Colonic mucosa (tissue), 4 donors: ENCODE results near the gene POU2F2. TPM values are rescaled to one million over a fixed set of nuclear protein-coding genes. Genes with fewer than 3 reads are reported as not detected.

ENCODE experiments used
- DNase-seq: peaks from one replicate; pipeline ENCODE4 v3.0.0-alpha.2; 2020
- H3K27ac ChIP-seq: fragments of 200-600 bp; one replicate; pipeline ENCODE4 v1.8.0; 2021
- H3K27me3 ChIP-seq: fragments of 200-600 bp; one replicate; pipeline ENCODE4 v1.8.0; 2021
- H3K36me3 ChIP-seq: fragments of 200-600 bp; one replicate; pipeline ENCODE4 v1.8.0; 2021
- H3K4me1 ChIP-seq: fragments of 200-600 bp; one replicate; pipeline ENCODE4 v1.8.0; 2021; ENCODE audit warnings: mild to moderate bottlenecking
- H3K4me3 ChIP-seq: fragments of 200-600 bp; one replicate; pipeline ENCODE4 v1.8.0; 2021
- H3K9ac ChIP-seq, 2 donors: one replicate each; pipeline ENCODE4 v1.7.0; 2013; ENCODE audit warnings: control low read depth in 2 of 2, low read depth in 2 of 2, low read length in 2 of 2
- H3K9me3 ChIP-seq: fragments of 200-600 bp; one replicate; pipeline ENCODE4 v1.8.0; 2021
- intact Hi-C: fragments of 100-400 bp; cut with DNase I; formaldehyde crosslinking; loops from one replicate; pipeline ENCODE4 v1.14.1; 2022
- total RNA-seq, 2 donors: library from RNA; stranded (reverse); fragmentation: NEBNext Ultra II Directional in 1 of 2; extraction: Animal tissue kit (Norgen Biotek cat#: 25700) in 1 of 2; gene quantifications; one replicate each; pipeline ENCODE4 v1.2.1, GENCODE V29; 2021
- TF ChIP-seq, protein P1 (sequence below): fragments of 200-600 bp; IDR thresholded peaks from one replicate; pipeline ENCODE4 v1.8.0; 2022; ENCODE audit warnings: antibody characterized with exemption, mild to moderate bottlenecking
- donor health status: healthy.
- donor health status: DM: no; HTN: no; CAD: no.
- donor health status: DM: no; HTN: no; CAD: no.

POU2F2 gene
- total RNA-seq, 2 donors from 2014 or later: 2.1 to 4.0 TPM

- no peaks in the 10 kb centered on the region for H3K36me3 ChIP-seq
- H3K4me1 ChIP-seq: no peaks in the 10 kb centered on the region
- TF ChIP-seq, protein P1, sequence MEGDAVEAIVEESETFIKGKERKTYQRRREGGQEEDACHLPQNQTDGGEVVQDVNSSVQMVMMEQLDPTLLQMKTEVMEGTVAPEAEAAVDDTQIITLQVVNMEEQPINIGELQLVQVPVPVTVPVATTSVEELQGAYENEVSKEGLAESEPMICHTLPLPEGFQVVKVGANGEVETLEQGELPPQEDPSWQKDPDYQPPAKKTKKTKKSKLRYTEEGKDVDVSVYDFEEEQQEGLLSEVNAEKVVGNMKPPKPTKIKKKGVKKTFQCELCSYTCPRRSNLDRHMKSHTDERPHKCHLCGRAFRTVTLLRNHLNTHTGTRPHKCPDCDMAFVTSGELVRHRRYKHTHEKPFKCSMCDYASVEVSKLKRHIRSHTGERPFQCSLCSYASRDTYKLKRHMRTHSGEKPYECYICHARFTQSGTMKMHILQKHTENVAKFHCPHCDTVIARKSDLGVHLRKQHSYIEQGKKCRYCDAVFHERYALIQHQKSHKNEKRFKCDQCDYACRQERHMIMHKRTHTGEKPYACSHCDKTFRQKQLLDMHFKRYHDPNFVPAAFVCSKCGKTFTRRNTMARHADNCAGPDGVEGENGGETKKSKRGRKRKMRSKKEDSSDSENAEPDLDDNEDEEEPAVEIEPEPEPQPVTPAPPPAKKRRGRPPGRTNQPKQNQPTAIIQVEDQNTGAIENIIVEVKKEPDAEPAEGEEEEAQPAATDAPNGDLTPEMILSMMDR: no peak
- H3K9ac ChIP-seq: no peak overlapping the region
- no peak overlapping the region for H3K27ac ChIP-seq
- no peak for DNase-seq
- H3K27me3 ChIP-seq: no peaks in the 10 kb centered on the region
- H3K4me3 ChIP-seq: no peak overlapping the region
- intact Hi-C loops: no loop called here
- H3K9me3 ChIP-seq: no peaks in the 10 kb centered on the region
These were observed 11.8 kb downstream of the POU2F2 start for GRCh38 chr19:42120276-42120980.

DNA sequence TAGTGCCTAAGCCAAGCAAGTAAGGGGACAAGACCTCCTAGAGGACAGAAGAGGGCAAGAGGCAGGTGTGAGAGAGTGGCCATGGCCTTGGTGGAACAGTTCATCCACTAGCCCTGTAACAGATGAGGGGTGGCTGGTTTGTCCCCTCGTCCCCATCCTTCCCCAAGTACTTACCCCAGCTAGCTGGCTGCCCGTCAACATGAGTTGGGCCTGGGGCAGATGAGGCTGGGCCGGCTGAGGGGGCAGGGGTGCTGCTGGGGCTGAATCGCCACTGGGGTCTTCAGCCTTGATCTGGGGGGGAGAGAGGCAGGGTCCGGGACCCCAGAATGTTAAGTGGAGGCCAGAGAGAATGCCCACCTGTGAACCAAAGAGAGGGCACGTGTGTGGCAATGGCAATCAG is 15.2 kb downstream of the POU2F2 start:
- H3K4me3 ChIP-seq: no peak overlapping the region
- no peak for DNase-seq

GRCh38 chr19:42116308-42117075 is 15.8 kb downstream of the POU2F2 start:
- H3K4me3 ChIP-seq: no peak overlapping the region
- H3K27ac ChIP-seq: no peak overlapping the region
- no peak for DNase-seq
- intact Hi-C loops: no loop called here
- no peak overlapping the region for H3K9ac ChIP-seq
- H3K4me1 ChIP-seq: no peaks in the 10 kb centered on the region
- H3K27me3 ChIP-seq: no peaks in the 10 kb centered on the region
- TF ChIP-seq, protein P1: no peak
- no peaks in the 10 kb centered on the region for H3K36me3 ChIP-seq
- no peaks in the 10 kb centered on the region for H3K9me3 ChIP-seq

More for the DNA sequence above, 15.2 kb downstream of the POU2F2 start:
- intact Hi-C loops: no loop called here
- Histone ChIP-seq H3K9me3 (no peaks in the 10 kb centered on the region), H3K36me3 (no peaks in the 10 kb centered on the region), H3K27ac (no peak overlapping the region), H3K27me3 (no peaks in the 10 kb centered on the region), H3K4me1 (no peaks in the 10 kb centered on the region), H3K9ac (no peak overlapping the region)
- TF ChIP-seq, protein P1: no peak

DNA sequence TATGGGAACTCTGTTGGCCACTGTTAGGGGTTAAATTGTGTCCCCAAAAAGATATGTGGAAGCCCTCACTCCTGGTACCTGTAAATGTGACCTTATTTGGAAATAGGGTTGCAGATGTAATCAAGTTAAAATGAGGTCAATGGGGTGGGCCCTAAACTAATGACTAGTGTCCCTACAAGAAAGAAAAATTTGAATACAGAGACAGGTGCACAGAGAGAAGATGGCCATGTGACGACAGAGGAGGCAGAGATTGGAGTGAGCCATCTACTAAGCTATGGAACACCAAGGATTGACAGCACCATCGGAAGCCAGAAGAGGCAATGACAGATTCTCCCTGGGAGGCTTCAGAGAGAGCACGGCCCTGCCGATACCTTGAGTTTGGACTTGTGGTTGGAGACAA is 16.5 kb downstream of the POU2F2 start:
- DNase-seq: no peak
- TF ChIP-seq, protein P1: no peak
- Histone ChIP-seq H3K4me1 (no peaks in the 10 kb centered on the region), H3K9ac (no peak overlapping the region), H3K9me3 (no peaks in the 10 kb centered on the region), H3K27me3 (no peaks in the 10 kb centered on the region), H3K36me3 (no peaks in the 10 kb centered on the region), H3K4me3 (no peak overlapping the region), H3K27ac (no peak overlapping the region)
- intact Hi-C loops: no loop called here

DNA sequence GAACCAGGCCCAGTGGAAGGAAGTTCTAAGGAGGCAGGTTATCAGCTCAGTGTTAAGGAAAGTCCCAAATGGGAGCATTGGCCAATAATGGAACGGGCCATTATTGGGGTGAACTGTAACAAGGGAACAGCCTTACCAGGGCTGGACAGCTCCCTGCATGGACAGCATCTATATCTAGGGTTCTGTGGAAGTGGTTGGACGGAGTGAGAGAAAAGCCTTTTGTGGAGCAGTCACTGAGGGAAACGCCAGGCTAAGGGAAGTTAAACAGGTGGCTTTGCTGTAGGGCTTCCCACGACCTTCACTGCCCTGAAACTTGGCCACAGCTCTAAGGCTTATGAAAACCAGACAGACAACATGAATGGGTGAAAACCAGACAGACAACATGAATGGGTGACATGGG is 17.0 kb downstream of the POU2F2 start:
- no peaks in the 10 kb centered on the region for H3K4me1 ChIP-seq
- H3K9me3 ChIP-seq: no peaks in the 10 kb centered on the region
- no peak for DNase-seq
- intact Hi-C loops: no loop called here
- no peak overlapping the region for H3K4me3 ChIP-seq
- no peak overlapping the region for H3K27ac ChIP-seq
- no peaks in the 10 kb centered on the region for H3K36me3 ChIP-seq
- H3K9ac ChIP-seq: no peak overlapping the region
- TF ChIP-seq, protein P1: no peak
- H3K27me3 ChIP-seq: no peaks in the 10 kb centered on the region
